ENCODE data around the gene OSBPL3. TPM values are rescaled to one million over a fixed set of nuclear protein-coding genes. Genes with fewer than 3 reads are reported as not detected.
A peak's percentile ranks its signal among the peaks of the same experiment; 100 is the strongest.

The OSBPL3 gene
- polyA plus RNA-seq, 1 donor (not counting 4 experiments of a cell fraction or from before 2014, with no cell fraction given) = 34.0 TPM

GRCh38 chr7:24851786-24852185 lies 128.2 kb downstream of the OSBPL3 start:
- dilution Hi-C loops (cut with MboI; ENCODE audit: extremely low pct_ligation_motif_present, low sequenced_read_pairs) = no loop called here
- TF ChIP-seq CTCF (optimal IDR thresholded peaks at IDR 0.05 in 1 of 3, IDR thresholded peaks at IDR 0.05 in 1 of 3, conservative IDR thresholded peaks at IDR 0.05 in 1 of 3; ENCODE audit: extremely low read depth in 1 of 3, insufficient read depth in 2 of 3, low read length in 3 of 3) = no peak
- no peak for TF ChIP-seq EZH2 (IDR thresholded peaks at IDR 0.05; ENCODE audit: low read length)
- Histone ChIP-seq H3K9me3 (ENCODE audit: control insufficient read depth, low read depth, low read length) (no peaks in the 10 kb centered on the region), H3K4me3 (ENCODE audit: control insufficient read depth in 2 of 3, extremely low read depth in 1 of 3, insufficient read depth in 2 of 3, low read depth in 1 of 3, low read length in 3 of 3) (no peak overlapping the region), H4K20me1 (ENCODE audit: control insufficient read depth, extremely low read depth, insufficient read depth, low read length) (no peaks in the 10 kb centered on the region), H3K27me3 (ENCODE audit: control insufficient read depth, extremely low read depth, insufficient read depth, low read length) (no peaks in the 10 kb centered on the region), H3K4me2 (ENCODE audit: control insufficient read depth, extremely low read depth, insufficient read depth, low read depth, low read length) (no peak overlapping the region), H3K27ac (ENCODE audit: control insufficient read depth, insufficient read depth, low read length) (no peak overlapping the region), H3K9ac (ENCODE audit: control insufficient read depth, extremely low read depth, insufficient read depth, low read length) (no peak overlapping the region), H3K79me2 (ENCODE audit: control insufficient read depth, insufficient read depth, low read length) (no peaks in the 10 kb centered on the region), H3K4me1 (ENCODE audit: control insufficient read depth, extremely low read depth, insufficient read depth, low read length) (peaks cover 7% of the 10 kb centered on the region), H2AFZ (ENCODE audit: control insufficient read depth, low read length) (no peak overlapping the region), H3K36me3 (ENCODE audit: control insufficient read depth in 2 of 2, extremely low read depth in 1 of 2, insufficient read depth in 2 of 2, low read length in 2 of 2) (peaks cover 15 to 42% of the 10 kb centered on the region in 2 experiments), H3K9me1 (ENCODE audit: control insufficient read depth, extremely low read depth, insufficient read depth, low read length) (no peaks in the 10 kb centered on the region)
- DNase-seq (ENCODE audit: low read depth, low spot score) (no peak), FAIRE-seq (peak; percentile 69)

DNA sequence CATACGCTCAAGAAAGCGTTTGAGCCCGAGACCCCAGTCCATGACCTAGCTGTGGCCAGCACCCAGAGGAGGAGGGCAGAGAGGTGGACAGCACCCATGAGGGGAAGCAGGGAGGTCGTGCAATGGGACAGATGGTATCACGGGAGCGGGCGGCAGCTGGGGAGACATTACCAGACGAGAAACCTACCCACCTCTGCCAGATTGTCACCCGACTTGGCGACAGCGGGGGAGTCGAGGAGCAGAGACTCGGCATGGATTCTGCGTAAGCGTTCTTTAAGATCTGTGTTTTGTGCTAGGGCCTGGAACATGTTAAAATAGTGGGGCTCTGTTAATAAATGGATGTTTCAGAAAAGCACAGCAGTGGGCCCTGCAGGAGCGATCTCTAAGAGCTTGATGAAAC lies 131.1 kb downstream of the OSBPL3 start:
- Histone ChIP-seq H3K4me3 (ENCODE audit: control insufficient read depth in 2 of 3, extremely low read depth in 1 of 3, insufficient read depth in 2 of 3, low read depth in 1 of 3, low read length in 3 of 3) (no peak overlapping the region), H3K4me2 (ENCODE audit: control insufficient read depth, extremely low read depth, insufficient read depth, low read depth, low read length) (no peak overlapping the region), H3K9me3 (ENCODE audit: control insufficient read depth, low read depth, low read length) (no peaks in the 10 kb centered on the region), H3K36me3 (ENCODE audit: control insufficient read depth in 2 of 2, extremely low read depth in 1 of 2, insufficient read depth in 2 of 2, low read length in 2 of 2) (peaks cover 15 to 38% of the 10 kb centered on the region in 2 experiments), H2AFZ (ENCODE audit: control insufficient read depth, low read length) (no peak overlapping the region), H3K79me2 (ENCODE audit: control insufficient read depth, insufficient read depth, low read length) (no peaks in the 10 kb centered on the region), H4K20me1 (ENCODE audit: control insufficient read depth, extremely low read depth, insufficient read depth, low read length) (no peaks in the 10 kb centered on the region), H3K4me1 (ENCODE audit: control insufficient read depth, extremely low read depth, insufficient read depth, low read length) (peaks cover 7% of the 10 kb centered on the region), H3K27me3 (ENCODE audit: control insufficient read depth, extremely low read depth, insufficient read depth, low read length) (no peaks in the 10 kb centered on the region), H3K27ac (ENCODE audit: control insufficient read depth, insufficient read depth, low read length) (no peak overlapping the region), H3K9ac (ENCODE audit: control insufficient read depth, extremely low read depth, insufficient read depth, low read length) (no peak overlapping the region), H3K9me1 (ENCODE audit: control insufficient read depth, extremely low read depth, insufficient read depth, low read length) (no peaks in the 10 kb centered on the region)
- FAIRE-seq = no peak
- no peak for DNase-seq (ENCODE audit: low read depth, low spot score)
- dilution Hi-C loops (cut with MboI; ENCODE audit: extremely low pct_ligation_motif_present, low sequenced_read_pairs) = no loop called here
- no peak for TF ChIP-seq EZH2 (IDR thresholded peaks at IDR 0.05; ENCODE audit: low read length)
- no peak for TF ChIP-seq CTCF (optimal IDR thresholded peaks at IDR 0.05 in 1 of 3, IDR thresholded peaks at IDR 0.05 in 1 of 3, conservative IDR thresholded peaks at IDR 0.05 in 1 of 3; ENCODE audit: extremely low read depth in 1 of 3, insufficient read depth in 2 of 3, low read length in 3 of 3)
